Right cardiac atrium (tissue), 5 donors: ENCODE results near the gene MRPL38. TPM values are rescaled to one million over a fixed set of nuclear protein-coding genes. Genes with fewer than 3 reads are reported as not detected.
A peak's percentile ranks its signal among the peaks of the same experiment; 100 is the strongest.

Experiments used
- ATAC-seq, 2 donors: fragments of 200-7000 bp; cut with Tn5 transposase; one replicate each; pipeline versions ENCODE4 v1.8.0 to v1.9.1; 2020; ENCODE audit warnings: moderate library complexity in 2 of 2, mild to moderate bottlenecking in 1 of 2
- DNase-seq, 3 donors: peaks; one replicate each; pipeline ENCODE4 v3.0.0-alpha.2; 2020
- H3K27ac ChIP-seq: one replicate; pipeline ENCODE4 v1.5.1; 2013; ENCODE audit warnings: mild to moderate bottlenecking, low read length, control low read depth, moderate library complexity
- H3K27me3 ChIP-seq: one replicate; pipeline ENCODE4 v1.6.1; 2013; ENCODE audit not compliant: control insufficient read depth, insufficient read depth
- H3K4me1 ChIP-seq: one replicate; pipeline ENCODE4 v1.6.1; 2013; ENCODE audit warnings: low read length; ENCODE audit not compliant: control insufficient read depth, insufficient read depth
- H3K4me3 ChIP-seq: one replicate; pipeline ENCODE4 v1.5.1; 2013; ENCODE audit warnings: low read length, control low read depth
- H3K9me3 ChIP-seq: one replicate; pipeline ENCODE4 v1.6.1; 2013; ENCODE audit warnings: low read length; ENCODE audit not compliant: control insufficient read depth
- WGBS: extraction: QIAGEN DNeasy Blood & Tissue Kit; methylation state at CpG from one replicate; pipeline ENCODE4 v1.1.7; 2013; 5-methylcytosine and 5-hydroxymethylcytosine counted together
- intact Hi-C, 4 donors: fragments of 100-400 bp; cut with DNase I; formaldehyde crosslinking; loops; one replicate each; pipeline versions ENCODE4 v1.11.0 to v1.14.0; 2022 to 2023
- polyA plus RNA-seq: library from polyadenylated mRNA; stranded (reverse); fragments of 200-250 nt; gene quantifications from one replicate; pipeline ENCODE4 v1.2.3, GENCODE V29; 2013
- total RNA-seq, 4 donors: library from RNA; stranded (reverse); fragmentation: NEBNext Ultra II Directional; extraction: Animal tissue kit (Norgen Biotek cat#: 25700); gene quantifications; one replicate each; pipeline ENCODE4 v1.2.1, GENCODE V29; 2021
- donor health status: healthy with polysubstance abuse.
- donor health status: DM: no; HTN: yes; CAD: no.
- donor health status: DM: no; HTN: no; CAD: no.
- donor health status: DM: no; HTN: yes; CAD: no; lungs with severe emphysema.
- donor health status: DM: yes; HTN: yes; CAD: no.

The MRPL38 gene
- total and polyA plus RNA-seq, 5 donors: 57.9 to 94.2 (median 76.2) TPM

GRCh38 chr17:75896415-75897159, 8.1 kb downstream of the MRPL38 start, which contains the start of gene TRIM65:
TRIM65 (minus strand) TSS chr17:75896951; CDS start chr17:75896937, 14 bp downstream.
- ATAC-seq (peak; percentile 80 to 87), DNase-seq (peak; percentile 91 to 96 (median 95))
- Histone ChIP-seq H3K4me1 (no peaks in the 10 kb centered on the region), H3K4me3 (peak within 1 kb of the TSS; percentile 60), H3K27ac (peak within 1 kb of the TSS; percentile 90), H3K9me3 (no peaks in the 10 kb centered on the region), H3K27me3 (no peaks in the 10 kb centered on the region)
- under 1% methylated on average over 102 of the region's 102 CpGs for WGBS
- intact Hi-C loops: loop anchor here in 2 of 4 donors (10.0 kb wide), 2 partner anchors 112 to 132 kb away; partner anchors contain the start of genes GALK1 (in 1 of the 2) and UNK (in 1 of the 2)

- H3K4me3 ChIP-seq: peak overlapping the region; percentile 60
- WGBS: 33% methylated on average over 28 of the region's 28 CpGs
- H3K4me1 ChIP-seq: no peaks in the 10 kb centered on the region
- peak in 1 of 2 donors; percentile 1 for ATAC-seq
- DNase-seq: peak in 2 of 3 donors; percentile 55 to 60
- H3K27ac ChIP-seq: no peak overlapping the region
- H3K27me3 ChIP-seq: no peaks in the 10 kb centered on the region
- intact Hi-C loops: loop anchor here in 2 of 4 donors (10.0 kb wide), 2 partner anchors 111 to 131 kb away; partner anchors contain the start of genes GALK1 (in 1 of the 2) and UNK (in 1 of the 2)
- no peaks in the 10 kb centered on the region for H3K9me3 ChIP-seq
These were observed 9.1 kb downstream of the MRPL38 start for GRCh38 chr17:75895370-75896155.

- intact Hi-C loops: loop anchor here in 2 of 4 donors (10.0 kb wide), 2 partner anchors 109 to 129 kb away; partner anchors contain the start of genes GALK1 (in 1 of the 2) and UNK (in 1 of the 2)
- H3K4me1 ChIP-seq: no peaks in the 10 kb centered on the region
- DNase-seq: peak in 2 of 3 donors; percentile 66
- H3K4me3 ChIP-seq: no peak overlapping the region
- H3K27ac ChIP-seq: no peak overlapping the region
- no peaks in the 10 kb centered on the region for H3K27me3 ChIP-seq
- WGBS: 77% methylated on average over 22 of the region's 22 CpGs
- H3K9me3 ChIP-seq: no peaks in the 10 kb centered on the region
- no peak for ATAC-seq
These were observed 10.5 kb downstream of the MRPL38 start for GRCh38 chr17:75894049-75894733.

- H3K4me1 ChIP-seq: no peaks in the 10 kb centered on the region
- no peak for ATAC-seq
- no peak overlapping the region for H3K27ac ChIP-seq
- no peak overlapping the region for H3K4me3 ChIP-seq
- intact Hi-C loops: loop anchor here in 2 of 4 donors (10.0 kb wide), 2 partner anchors 109 to 129 kb away; partner anchors contain the start of genes GALK1 (in 1 of the 2) and UNK (in 1 of the 2)
- no peak for DNase-seq
- 89% methylated on average over 18 of the region's 18 CpGs for WGBS
- H3K27me3 ChIP-seq: no peaks in the 10 kb centered on the region
- no peaks in the 10 kb centered on the region for H3K9me3 ChIP-seq
These were observed 11.2 kb downstream of the MRPL38 start for GRCh38 chr17:75893305-75894048.

GRCh38 chr17:75892556-75893224, 12.0 kb downstream of the MRPL38 start:
- Histone ChIP-seq H3K27me3 (no peaks in the 10 kb centered on the region), H3K4me3 (no peak overlapping the region), H3K27ac (no peak overlapping the region), H3K4me1 (no peaks in the 10 kb centered on the region), H3K9me3 (no peaks in the 10 kb centered on the region)
- WGBS: 89% methylated on average over 16 of the region's 16 CpGs
- ATAC-seq (no peak), DNase-seq (peak in 1 of 3 donors; percentile 62)
- intact Hi-C loops: loop anchor here in 2 of 4 donors (10.0 kb wide), 2 partner anchors 108 to 128 kb away; partner anchors contain the start of genes GALK1 (in 1 of the 2) and UNK (in 1 of the 2)

- no peaks in the 10 kb centered on the region for H3K9me3 ChIP-seq
- no peak overlapping the region for H3K4me3 ChIP-seq
- intact Hi-C loops: loop anchor here in 2 of 4 donors (10.0 kb wide), 2 partner anchors 107 to 127 kb away; partner anchors contain the start of genes GALK1 (in 1 of the 2) and UNK (in 1 of the 2)
- ATAC-seq (no peak), DNase-seq (no peak)
- WGBS: 79% methylated on average over 32 of the region's 32 CpGs
- H3K27ac ChIP-seq: no peak overlapping the region
- no peaks in the 10 kb centered on the region for H3K4me1 ChIP-seq
- H3K27me3 ChIP-seq: no peaks in the 10 kb centered on the region
These were observed 12.8 kb downstream of the MRPL38 start for GRCh38 chr17:75891605-75892555.

- intact Hi-C loops: loop anchor here in 2 of 4 donors (10.0 kb wide), 2 partner anchors 106 to 126 kb away; partner anchors contain the start of genes GALK1 (in 1 of the 2) and UNK (in 1 of the 2)
- no peak overlapping the region for H3K27ac ChIP-seq
- ATAC-seq: no peak
- WGBS: 92% methylated on average over 31 of the region's 31 CpGs
- H3K4me3 ChIP-seq: no peak overlapping the region
- H3K9me3 ChIP-seq: no peaks in the 10 kb centered on the region
- no peak for DNase-seq
- no peaks in the 10 kb centered on the region for H3K27me3 ChIP-seq
- no peaks in the 10 kb centered on the region for H3K4me1 ChIP-seq
These were observed 13.6 kb downstream of the MRPL38 start for GRCh38 chr17:75891022-75891604.

GRCh38 chr17:75889454-75889853, 15.2 kb downstream of the MRPL38 start:
- ATAC-seq (no peak), DNase-seq (no peak)

More at GRCh38 chr17:75889454-75889853, 15.2 kb downstream of the MRPL38 start:
- intact Hi-C loops: no loop called here
- Histone ChIP-seq H3K27me3 (no peaks in the 10 kb centered on the region), H3K4me1 (peaks cover 3% of the 10 kb centered on the region), H3K27ac (no peak overlapping the region), H3K4me3 (no peak overlapping the region), H3K9me3 (no peaks in the 10 kb centered on the region)
- 75% methylated on average over 6 of the region's 6 CpGs for WGBS
